GDM1 (cell line): ENCODE results near the gene ADAMTS13.
A peak's percentile ranks its signal among the peaks of the same experiment; 100 is the strongest.
"Not testable (repeated sequence)": the region's sequence is repeated elsewhere in the genome, so short reads cannot be mapped to it uniquely, and the experiment has no call there.

Experiments
- DNase-seq: peaks from one replicate; lab custom pipeline; 2025; lab: John Stamatoyannopoulos, UW

Gene ADAMTS13

GRCh38 chr9:133392308-133392707, 29.9 kb upstream of the ADAMTS13 start:
- not testable (repeated sequence) for DNase-seq

GRCh38 chr9:133393399-133393798, 28.8 kb upstream of the ADAMTS13 start:
- no peak for DNase-seq

DNA sequence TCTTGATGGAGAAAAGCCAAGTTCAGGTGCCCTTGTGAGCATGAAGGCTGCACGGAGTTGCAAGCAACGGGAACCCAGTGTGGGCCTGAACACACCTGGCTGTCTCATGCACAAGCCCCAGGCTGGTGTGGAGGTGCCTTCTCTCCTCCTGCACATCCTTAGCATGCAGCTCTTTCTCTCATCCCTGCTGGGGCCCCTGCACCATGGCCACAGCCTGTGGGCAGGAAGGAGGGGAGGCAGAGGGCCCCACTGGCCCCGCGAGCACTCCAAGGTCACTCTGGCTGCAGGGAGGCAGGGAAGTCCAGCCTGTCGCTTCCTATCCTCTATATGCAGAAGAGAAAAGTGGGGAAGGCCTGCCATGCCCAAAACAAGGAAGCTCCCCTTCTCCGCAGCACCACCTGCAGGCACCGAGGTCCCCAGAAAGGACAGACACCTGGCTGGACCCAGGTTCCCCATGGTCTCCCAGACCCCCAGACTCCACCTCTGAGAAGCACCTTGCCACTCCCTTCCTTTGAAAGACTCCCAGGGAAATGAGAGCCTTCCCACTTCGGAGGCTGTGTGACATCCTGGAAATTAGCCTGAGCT, 27.4 kb upstream of the ADAMTS13 start:
- DNase-seq, result no peak

- no peak for DNase-seq
These were observed 25.2 kb upstream of the ADAMTS13 start for GRCh38 chr9:133396952-133397351.

DNA sequence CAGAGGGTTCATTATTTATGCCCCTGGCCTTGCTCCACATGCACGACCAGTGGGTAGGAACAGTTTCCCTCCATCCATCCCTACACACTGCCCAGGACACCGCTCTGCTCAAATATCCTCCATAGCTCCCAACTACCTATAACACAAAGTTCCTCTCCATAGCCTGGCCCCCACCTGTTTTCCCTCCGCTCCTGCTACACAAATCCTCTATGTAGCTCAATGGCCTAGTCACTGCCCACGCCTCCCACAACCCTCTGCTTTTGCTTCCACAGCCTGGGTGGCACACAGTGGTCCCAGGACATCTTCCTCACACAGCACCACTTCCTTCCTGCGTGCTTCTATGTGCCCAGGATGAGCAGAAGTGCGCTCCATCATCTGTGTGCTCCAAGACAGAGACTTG, 24.8 kb upstream of the ADAMTS13 start:
- no peak for DNase-seq

DNA sequence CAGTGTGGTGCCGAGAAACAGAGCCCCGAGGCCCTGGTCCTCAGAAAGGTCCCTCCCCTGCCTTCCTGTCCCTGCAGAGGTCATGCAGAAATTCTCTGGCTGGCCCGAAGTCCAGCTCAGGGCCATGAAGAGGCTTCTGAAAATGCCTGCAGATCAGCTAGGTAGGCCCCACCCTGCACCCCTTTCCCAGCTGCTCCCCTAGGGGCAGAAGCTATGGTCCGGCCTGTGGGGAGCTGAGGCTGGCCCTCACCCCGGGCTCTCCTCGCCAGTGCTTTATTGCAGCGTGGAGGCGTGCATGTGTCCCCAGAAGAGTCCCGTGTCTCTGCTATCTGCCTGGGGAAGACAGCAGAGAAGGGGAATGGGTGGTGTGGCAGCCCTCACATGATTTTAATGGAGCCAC, 24.3 kb upstream of the ADAMTS13 start:
- DNase-seq, result no peak

GRCh38 chr9:133400292-133400691, 21.9 kb upstream of the ADAMTS13 start:
- no peak for DNase-seq

GRCh38 chr9:133401588-133401987, 20.6 kb upstream of the ADAMTS13 start:
- DNase-seq, result no peak

DNA sequence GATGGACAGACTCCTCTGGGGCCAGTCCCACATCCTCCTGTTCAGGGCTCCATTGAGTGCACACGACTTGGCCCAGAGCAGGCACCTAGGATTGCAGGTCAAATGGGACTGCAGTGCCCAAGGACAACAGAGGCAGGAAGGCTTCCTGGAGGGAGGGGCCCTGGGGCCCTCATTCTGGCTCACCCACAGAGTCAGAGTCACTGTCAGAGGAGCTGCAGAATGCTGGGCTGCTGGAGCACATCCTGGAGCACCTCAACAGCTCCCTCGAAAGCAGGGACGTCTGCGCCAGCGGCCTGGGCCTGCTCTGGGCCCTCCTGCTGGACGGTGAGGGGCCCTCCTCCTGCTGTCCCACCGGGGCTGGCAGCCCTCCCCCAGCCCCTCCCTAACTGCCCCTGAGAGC, 19.5 kb upstream of the ADAMTS13 start:
- no peak for DNase-seq

GRCh38 chr9:133403766-133404453, 18.3 kb upstream of the ADAMTS13 start:
- no peak for DNase-seq

- DNase-seq, result no peak
These were observed 17.6 kb upstream of the ADAMTS13 start for GRCh38 chr9:133404454-133405002.

DNA sequence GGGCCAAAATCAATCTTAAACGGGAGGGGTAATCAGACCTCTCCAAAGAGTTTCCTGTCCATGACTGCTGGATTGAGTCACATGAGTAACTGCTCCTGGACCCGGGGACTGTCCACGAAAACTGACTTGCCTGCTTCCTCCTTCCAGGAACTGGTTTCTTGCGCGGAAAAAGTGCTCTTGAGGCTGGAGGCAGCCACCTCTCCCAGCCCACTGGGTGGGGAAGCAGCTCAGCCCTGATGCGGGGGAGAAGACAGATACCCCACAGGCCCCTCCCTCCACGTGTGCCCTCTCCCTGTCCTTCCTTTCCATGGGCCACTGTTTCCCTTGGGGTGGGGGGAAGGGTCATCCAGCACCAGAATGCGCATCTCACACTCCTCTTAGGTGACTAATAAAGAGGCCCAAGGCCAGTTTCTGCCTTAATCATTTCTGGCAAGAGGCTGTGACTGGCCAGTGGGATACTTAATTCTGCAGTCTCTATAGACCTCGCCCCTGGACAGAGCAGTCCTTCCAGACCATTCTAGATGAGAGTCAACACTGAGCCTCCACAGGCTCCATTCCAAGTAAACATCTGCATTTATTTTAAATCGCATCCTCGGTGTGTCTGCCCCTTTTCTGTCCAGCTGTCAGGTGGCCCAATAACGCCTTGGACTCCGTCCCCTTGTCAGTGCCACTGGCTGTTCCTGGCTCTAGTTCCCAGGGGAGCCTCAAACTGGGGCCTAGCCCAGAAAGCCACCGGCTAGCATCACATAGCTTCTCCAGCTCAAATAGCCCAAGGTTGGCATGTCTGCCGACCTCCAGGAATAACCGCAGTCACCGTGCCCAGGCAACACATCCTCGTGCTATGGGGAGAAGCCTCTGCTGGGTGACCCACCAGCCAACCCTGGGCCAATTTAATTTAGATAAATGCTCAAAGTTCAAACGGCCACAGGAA, 16.4 kb upstream of the ADAMTS13 start:
- DNase-seq, result no peak

DNA sequence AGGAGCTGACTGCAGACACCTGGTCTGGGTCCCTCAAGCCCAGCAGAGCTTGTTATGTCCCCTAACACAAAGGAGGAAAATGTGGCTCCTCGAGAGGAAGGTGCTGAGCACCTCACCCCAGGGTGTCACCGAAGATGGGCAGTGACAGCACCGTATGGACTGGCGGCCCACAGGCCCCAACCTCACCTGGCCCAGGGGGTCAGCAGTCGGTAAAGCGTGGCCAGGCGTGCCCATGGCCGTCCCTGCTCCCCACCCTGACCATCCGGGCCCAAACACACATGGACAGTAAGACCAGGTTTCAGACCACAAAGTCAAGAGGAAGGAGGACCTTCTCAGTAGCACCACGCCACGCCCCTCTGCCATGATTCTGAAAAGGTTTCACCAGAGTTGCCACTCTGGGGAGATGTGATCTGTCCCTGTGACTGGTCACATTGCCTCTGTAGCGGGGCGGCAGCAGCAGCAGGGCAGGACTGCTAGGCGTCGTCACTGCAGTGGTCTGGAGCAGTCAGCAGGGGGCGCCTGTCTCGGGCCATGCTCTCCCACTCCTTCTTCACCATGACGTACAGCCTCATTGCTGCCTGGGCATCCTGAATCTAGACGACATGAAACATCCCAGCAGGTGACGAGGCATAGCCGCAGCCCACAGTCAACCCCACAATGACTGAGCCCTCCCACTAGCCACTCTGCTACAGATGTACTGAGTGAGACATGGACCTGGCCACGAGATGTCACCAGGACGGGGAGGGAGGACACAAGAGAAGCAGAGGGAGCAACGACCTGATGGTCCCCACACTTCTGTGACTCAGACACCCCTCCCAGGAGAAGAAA, 15.5 kb upstream of the ADAMTS13 start:
- DNase-seq, result peak; percentile 60

DNA sequence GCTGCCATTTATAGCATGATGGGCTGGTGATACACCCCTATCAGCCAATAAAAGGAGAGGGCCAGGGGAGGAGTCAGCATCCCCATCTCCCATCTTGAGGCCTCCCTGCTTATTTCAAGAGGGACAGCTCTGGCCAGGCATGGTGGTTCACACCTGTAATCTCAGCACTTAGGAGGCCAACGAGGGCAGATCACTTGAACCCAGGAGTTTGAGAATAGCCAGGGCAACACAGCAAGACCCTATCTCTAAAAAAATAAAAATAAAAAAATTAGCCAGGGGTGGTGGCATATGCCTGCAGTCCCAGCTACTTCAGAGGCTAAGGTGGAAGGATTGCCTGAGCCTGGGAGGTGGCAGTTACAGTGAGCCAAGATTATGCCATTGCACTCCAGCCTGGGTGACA, 14.1 kb upstream of the ADAMTS13 start:
- no peak for DNase-seq

- no peak for DNase-seq
These were observed 7.0 kb upstream of the ADAMTS13 start for GRCh38 chr9:133415170-133415569.

GRCh38 chr9:133417541-133418461, 4.4 kb upstream of the ADAMTS13 start, which contains the start of gene REXO4:
TSS of gene REXO4 (minus strand) at chr9:133418010. CDS start at chr9:133417844, 166 bp downstream.
- DNase-seq, result peak; percentile 86

GRCh38 chr9:133419005-133419404, 3.2 kb upstream of the ADAMTS13 start:
- no peak for DNase-seq

- no peak for DNase-seq
These were observed 1.8 kb upstream of the ADAMTS13 start for GRCh38 chr9:133420392-133420827.

DNA sequence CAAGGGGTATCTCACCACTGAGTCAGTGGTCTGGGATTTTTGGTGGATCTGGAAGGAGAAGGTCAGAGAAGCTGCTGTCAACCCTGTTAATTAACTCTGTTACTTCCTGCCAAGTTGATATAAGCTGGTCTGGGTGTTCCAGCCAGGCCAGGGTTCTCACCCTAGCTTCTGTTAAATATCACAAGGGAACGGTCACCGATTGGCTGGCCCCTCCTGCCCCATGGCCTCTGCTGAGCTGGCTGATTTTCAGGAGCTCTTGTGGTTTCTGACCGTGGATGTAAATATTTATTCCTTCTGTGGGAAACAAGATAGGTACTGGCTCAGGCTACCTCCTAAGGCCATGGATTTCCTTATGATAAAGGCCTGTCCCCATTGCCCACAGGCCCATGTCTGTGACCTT, 1.0 kb downstream of the ADAMTS13 start:
- DNase-seq, result no peak

GRCh38 chr9:133424187-133424586, 2.0 kb downstream of the ADAMTS13 start:
- no peak for DNase-seq
